HTR-8/SVneo (cell line): ENCODE results near the gene PCNX2.
A peak's percentile ranks its signal among the peaks of the same experiment; 100 is the strongest.
"Not testable (repeated sequence)": the region's sequence is repeated elsewhere in the genome, so short reads cannot be mapped to it uniquely, and the experiment has no call there.

Experiments
- DNase-seq: peaks from one replicate; pipeline ENCODE4 v3.0.0; 2011; ENCODE audit warnings: low spot score, mixed read lengths; ENCODE audit not compliant: insufficient read length
- FAIRE-seq: peaks from 2 replicates; lab custom pipeline; 2011; peaks lifted over from hg19 to GRCh38; lab: Jason Lieb, UNC

Gene PCNX2

GRCh38 chr1:233081735-233082134 is 213.8 kb downstream of the PCNX2 start:
- FAIRE-seq (no peak), DNase-seq (no peak)

DNA sequence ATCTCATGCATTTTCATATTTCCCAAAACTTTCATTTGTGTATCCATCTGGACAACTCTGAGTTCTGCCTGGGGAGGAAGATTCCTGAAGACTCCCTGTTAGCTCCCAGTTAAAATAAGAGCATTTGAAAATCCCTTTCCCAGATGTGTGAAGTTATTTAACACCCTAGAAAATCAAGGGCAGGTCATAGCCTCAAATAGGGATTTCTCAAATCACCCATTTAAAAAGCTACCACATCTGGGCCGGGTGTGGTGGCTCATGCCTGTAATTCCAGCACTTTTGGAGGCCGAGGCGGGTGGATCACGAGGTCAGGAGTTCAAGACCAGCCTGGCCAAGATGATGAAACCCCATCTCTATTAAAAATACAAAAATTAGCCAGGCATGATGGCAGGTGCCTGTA is 214.7 kb downstream of the PCNX2 start:
- FAIRE-seq, DNase-seq: not testable (repeated sequence)

DNA sequence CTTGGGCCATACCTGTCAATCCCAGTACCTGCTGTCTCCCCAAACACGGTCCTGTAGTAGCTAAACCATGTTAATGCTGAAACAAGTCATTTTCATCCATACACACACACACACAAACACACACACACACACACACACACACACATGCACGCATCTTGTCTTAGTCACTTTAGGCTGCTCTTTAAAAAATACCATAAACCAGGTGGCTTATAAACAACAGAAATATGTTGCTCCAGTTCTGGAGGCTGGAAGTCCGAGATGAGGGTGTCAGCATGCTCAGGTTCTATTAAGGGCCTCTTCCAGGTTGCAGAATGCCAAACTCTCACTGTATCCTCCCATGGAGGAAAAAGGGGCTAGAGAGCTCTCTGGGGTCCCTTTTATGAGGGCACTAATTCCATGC is 215.2 kb downstream of the PCNX2 start:
- FAIRE-seq (peak; percentile 28), DNase-seq (no peak)

DNA sequence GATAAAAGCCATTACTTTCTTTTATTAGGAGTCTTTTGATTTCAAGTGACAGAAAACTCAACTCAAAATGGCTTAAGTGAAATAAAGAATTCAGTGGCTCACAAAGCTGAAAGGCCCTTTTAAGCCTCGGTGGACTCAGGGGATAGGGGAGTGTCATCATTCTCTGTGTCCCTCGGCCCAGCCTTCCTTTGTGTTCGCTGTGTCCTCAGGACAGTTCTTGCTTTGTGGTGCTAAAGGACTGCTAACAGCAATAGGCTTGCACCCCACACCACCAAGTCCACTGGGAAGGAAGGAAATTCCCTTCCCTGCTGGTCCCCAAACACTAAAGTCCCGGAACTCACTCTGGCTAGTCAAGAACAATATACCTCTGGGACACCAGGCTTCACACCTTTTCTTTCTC is 216.0 kb downstream of the PCNX2 start:
- DNase-seq: no peak
- FAIRE-seq: no peak

DNA sequence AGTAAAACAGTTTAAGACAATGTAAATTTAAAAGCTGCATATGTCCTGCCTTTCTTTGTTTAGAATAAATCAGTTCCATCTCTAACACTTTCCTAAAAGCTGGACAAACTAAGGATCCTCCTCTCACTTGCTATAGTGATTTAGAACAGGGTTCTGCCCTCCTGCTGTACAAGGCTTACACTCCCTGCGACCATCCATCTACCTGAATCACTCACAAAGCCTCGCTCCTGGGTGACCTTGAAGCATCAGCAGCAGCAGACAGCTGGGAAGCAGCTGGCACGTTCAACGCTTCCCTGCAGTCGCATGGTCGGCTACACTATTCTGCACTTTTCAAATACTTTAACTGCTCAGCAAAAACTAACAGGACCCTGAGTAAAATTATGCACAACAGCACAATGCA is 217.1 kb downstream of the PCNX2 start:
- DNase-seq: no peak
- no peak for FAIRE-seq

DNA sequence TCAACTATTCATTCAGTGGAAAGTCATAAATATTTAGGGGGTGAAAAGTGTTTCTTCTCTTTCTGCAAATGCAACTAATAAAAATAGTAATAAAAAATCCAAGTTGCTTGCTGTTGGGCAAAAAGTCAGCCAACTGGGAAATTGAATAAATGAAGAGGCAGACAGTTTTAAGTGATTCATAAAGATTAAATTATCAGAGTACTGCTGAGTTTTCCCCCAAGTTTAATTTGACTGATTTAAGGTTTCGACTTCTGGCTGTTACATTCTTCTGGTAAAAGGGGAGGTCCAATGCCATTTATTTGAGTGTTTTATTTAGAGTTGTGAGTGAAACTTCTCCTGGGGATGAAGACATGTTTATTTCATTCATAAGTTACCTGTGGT is 219.6 kb downstream of the PCNX2 start:
- no peak for DNase-seq
- no peak for FAIRE-seq

DNA sequence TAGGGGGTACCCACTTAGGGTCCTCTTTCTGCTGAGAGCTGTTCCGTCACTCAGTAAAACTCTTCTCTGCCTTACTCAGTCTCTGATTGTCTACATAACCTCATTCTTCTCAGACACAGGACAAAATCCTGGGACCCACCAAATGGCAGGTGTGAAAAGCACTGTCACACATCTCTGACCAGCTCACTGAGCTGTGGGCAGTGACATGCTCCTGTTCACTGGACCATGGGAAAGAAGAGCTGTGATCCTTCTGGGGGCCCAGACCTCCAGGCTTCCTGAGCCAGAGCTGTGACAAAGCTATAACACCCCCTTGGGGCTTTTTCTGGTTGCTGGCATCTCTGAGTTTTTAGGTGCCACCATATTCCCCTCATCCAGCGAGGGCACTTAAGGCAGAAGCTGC is 229.4 kb downstream of the PCNX2 start:
- FAIRE-seq: no peak
- no peak for DNase-seq

- DNase-seq (no peak), FAIRE-seq (no peak)
Observed at GRCh38 chr1:233065685-233066084, 229.8 kb downstream of the PCNX2 start.

DNA sequence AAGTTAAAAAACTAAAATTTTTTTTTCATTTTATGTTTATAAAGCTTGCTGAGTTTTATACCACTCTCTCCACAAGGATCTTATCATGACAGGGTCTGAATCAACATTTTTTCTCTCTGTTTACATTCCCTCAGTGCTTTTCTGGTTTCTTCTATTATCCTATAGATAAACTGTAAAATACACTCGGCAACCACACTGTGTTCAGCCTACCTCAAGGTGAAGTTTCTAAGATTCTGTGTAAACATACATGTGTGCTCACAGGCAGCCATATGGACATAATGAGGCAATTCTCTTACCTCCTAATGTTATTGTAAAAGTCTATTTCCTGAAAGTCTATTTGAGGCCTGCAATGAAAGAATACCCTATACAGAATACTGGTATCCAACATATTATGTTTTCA is 230.5 kb downstream of the PCNX2 start:
- DNase-seq: no peak
- no peak for FAIRE-seq

DNA sequence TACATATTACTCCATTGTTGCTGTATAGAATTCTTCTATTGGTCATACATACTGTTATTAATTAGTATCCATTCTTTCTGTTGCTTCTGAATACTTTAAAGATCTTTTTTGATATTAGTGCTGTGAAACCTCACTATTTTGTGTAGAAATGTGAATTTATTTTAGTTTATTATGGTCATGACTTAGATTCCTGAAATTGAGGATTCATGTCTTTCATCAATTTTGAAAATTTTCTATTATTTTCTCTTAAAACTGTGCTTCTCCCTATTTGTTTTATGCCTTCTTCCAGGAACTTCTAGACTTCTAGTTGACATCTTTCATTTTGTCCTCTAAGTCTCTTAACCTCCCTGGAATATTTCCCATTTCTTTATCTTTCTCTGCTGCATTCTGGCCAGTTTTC is 232.1 kb downstream of the PCNX2 start:
- DNase-seq (no peak), FAIRE-seq (no peak)

DNA sequence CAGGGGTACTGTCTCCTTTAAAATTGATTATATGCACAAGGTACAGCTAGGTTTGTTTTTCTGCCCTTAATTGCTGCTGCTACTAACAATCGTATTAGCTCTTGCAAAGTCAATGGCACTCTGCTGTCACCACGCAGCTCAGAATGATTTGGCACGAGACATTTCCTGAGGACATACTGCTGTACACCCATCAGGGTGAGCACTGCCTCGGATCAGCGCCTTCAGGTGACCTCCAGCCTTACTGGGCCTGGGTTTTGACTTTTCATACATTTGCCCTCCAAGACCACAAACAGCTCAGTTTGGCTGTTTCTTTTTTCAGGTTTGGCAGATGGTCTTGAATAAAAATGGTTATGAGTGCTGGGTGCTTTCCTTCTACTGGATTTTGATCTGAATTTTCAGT is 234.3 kb downstream of the PCNX2 start:
- no peak for DNase-seq
- no peak for FAIRE-seq

- DNase-seq (no peak), FAIRE-seq (no peak)
Observed at GRCh38 chr1:233060461-233060994, 235.0 kb downstream of the PCNX2 start.

GRCh38 chr1:233057836-233058235 is 237.7 kb downstream of the PCNX2 start:
- FAIRE-seq (no peak), DNase-seq (no peak)

DNA sequence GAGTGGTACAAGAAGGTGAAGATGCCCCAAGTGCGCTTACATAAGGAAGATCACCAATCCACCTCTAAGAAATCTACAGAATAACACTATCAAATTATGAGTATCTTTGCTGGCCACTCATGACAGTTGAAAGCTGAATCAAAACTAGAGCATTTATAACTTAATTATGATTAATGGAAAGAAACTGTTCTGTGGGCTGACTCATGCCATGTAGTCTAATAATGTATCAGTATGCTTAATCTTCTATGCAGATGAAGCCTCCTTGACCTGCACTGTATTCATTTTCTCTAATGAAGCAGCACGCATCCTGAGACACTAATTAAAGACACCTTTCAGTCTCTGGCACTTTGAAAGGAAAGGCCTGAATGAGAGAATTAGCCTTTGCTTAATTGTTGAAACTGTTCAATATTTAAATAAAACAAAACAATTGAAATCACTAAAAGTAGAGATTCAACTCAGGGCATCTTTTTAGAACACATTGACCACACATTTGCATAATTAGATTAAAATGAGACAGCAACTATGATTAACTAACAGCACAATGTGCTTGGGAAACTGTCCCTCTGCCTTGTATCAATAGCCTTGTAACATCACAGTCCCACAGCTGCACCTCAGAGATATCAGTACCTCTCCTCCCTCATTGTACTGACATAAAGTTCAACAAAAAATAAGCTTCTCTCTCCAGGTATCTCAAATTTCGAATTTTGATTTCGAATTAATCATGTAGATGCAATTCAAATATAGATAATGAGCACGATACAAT is 239.5 kb downstream of the PCNX2 start:
- DNase-seq (no peak), FAIRE-seq (no peak)

DNA sequence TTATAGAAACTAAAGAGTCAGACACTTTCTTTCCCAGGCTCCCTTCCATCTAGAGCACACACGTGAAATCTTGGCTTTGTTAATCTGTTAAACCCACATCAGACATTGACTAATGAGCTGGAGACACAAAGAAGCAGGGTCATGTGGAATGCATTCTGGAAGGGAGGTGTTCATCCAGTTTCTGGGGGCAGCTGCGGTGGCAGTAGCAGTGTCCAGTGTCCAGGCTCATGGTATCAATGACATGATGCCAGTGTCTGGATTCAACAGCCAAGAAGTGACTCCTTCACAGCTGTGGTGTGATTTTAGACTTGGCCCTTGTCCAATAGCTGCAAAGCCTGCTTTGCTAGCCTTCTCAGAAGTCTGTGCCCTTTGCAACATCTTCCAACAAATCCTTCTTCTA is 249.9 kb downstream of the PCNX2 start:
- no peak for FAIRE-seq
- DNase-seq: no peak

DNA sequence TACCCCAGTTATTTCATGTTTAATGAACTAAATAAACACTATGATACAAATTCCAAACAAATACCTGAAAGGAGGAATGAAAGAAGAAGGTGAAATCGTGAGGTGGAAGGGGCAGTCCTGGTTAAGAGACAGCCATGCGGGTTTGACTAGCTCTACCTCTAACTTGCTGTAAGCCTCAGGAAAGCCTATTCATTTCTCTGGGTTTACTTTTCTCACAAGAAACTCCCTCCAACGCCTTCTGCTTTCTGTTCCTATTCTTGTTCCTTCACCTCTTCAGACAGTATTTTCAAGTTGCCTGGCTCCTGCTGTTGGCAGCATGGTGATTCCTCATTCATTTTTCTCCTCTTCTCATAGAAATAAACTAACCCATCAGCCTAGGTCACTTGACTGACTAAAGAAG is 252.7 kb downstream of the PCNX2 start:
- FAIRE-seq: no peak
- no peak for DNase-seq

- FAIRE-seq (no peak), DNase-seq (no peak)
Observed at GRCh38 chr1:233040494-233040893, 255.0 kb downstream of the PCNX2 start.

DNA sequence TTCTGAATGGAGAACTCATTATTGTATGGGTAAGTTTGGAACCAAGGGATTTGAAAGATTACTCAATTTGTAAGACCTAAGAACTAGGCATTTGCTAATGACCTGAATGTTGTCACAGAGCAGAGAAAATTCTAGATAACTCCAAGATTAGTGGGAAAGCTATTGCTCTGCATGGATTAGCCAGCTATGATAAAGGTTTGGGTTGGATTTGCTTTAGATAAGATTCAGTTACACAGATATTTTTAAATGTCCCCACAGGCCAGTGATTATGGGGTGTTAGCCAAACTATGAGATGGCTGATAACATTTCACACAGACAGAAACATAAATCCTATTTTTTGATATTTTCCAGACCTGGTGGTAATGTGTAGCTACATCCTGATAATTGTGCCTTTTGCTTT is 256.9 kb downstream of the PCNX2 start:
- FAIRE-seq (no peak), DNase-seq (no peak)

DNA sequence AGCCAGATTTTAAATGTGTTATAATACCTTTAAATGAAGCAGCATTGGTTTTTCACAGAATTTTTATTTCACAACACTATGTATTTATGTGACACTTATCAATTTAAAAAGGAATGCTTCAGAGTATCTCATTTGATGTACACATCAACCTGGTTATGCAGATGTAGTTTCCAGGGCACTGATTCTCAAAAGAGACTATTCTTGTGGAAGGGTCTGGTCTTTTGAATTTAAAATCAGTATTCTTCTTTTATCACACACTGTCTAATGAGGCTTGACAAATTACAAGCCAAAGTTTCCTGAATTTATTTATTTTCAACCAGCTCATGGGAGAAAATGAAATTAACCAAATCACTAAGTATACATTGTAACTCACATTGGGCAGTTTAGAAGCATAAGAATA is 257.7 kb downstream of the PCNX2 start:
- no peak for DNase-seq
- no peak for FAIRE-seq

DNA sequence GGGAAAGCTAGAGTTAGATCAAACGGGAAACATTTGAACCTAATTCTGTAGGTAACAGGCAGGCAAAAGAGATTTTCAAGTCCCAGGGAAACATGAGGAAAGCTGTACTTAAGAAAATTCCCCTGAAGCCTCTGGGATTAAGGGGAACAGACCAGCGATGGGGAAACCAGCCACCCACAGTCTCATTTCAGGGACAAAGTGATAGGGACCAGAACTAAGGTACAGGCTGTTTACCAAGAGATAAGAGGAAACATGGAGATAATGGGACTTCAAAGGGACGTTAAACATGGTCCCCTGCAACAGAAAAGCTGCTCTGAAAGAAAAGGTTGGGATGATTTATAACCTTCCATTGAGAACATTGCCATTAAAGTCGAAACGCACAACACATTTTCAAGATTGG is 260.7 kb downstream of the PCNX2 start:
- no peak for DNase-seq
- no peak for FAIRE-seq

- FAIRE-seq: no peak
- DNase-seq: no peak
Observed at GRCh38 chr1:233033361-233033760, 262.2 kb downstream of the PCNX2 start.

- DNase-seq: no peak
- no peak for FAIRE-seq
Observed at GRCh38 chr1:233032916-233033315, 262.6 kb downstream of the PCNX2 start.
